ENCODE results near the gene CLIC4.

DNA sequence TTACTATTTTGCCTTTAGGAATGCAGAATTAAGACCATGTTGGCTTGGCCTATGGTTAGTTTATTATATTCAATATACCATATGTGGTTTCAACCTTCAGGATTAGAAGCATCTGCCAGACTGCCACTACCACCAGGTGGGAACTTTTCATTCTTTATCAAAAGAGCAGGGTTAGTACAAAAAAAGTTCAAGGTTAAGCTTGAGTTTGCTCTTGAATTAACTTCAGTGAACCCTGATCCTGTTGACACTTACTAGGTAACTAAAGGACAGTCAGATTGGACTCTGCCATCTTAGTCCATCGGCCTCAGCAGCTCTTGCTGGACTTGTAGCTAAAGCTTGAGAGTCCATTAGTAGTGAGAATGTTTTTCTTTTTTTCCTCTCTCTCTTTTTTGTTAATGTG lies 22.1 kb downstream of the CLIC4 start:
- TF ChIP-seq POLR2A (IDR thresholded peaks at IDR 0.05; ENCODE audit: low read depth, low read length) (no peak), POLR2AphosphoS5 (IDR thresholded peaks at IDR 0.05; ENCODE audit: low read depth, low read length) (no peak)
